Esophagus squamous epithelium (tissue), 5 donors: ENCODE data around the gene INTS4. TPM values are rescaled to one million over a fixed set of nuclear protein-coding genes. Genes with fewer than 3 reads are reported as not detected.
"Not testable (repeated sequence)": the region's sequence is repeated elsewhere in the genome, so short reads cannot be mapped to it uniquely, and the experiment has no call there.

Experiments used
- DNase-seq: peaks from one replicate; lab custom pipeline; 2025; lab: John Stamatoyannopoulos, UW
- H3K27ac ChIP-seq, 4 donors: fragments of 200-600 bp; sonication (generic); one replicate each; pipeline ENCODE4 v1.5.1; 2016 to 2019; ENCODE audit warnings: mild to moderate bottlenecking in 1 of 4
- H3K27me3 ChIP-seq, 4 donors: fragments of 200-600 bp; sonication (generic); 1 replicate in 3 of 4; 2 replicates in 1 of 4; pipeline versions ENCODE4 v1.5.1 to v1.6.0; 2017 to 2021; ENCODE audit warnings: antibody characterized with exemption in 1 of 4
- H3K36me3 ChIP-seq, 3 donors: fragments of 200-600 bp; sonication (generic); one replicate each; pipeline ENCODE4 v1.5.1; 2016 to 2019
- H3K4me1 ChIP-seq, 3 donors: fragments of 200-600 bp; sonication (generic); one replicate each; pipeline ENCODE4 v1.5.1; 2017 to 2019
- H3K4me3 ChIP-seq, 4 donors: fragments of 200-600 bp; sonication (generic); 1 replicate in 3 of 4; 2 replicates in 1 of 4; pipeline ENCODE4 v1.5.1; 2016 to 2019; ENCODE audit warnings: mild to moderate bottlenecking in 2 of 4, moderate library complexity in 1 of 4
- H3K9me3 ChIP-seq, 3 donors: fragments of 200-600 bp; sonication (generic); one replicate each; pipeline ENCODE4 v1.5.1; 2016 to 2019
- CTCF ChIP-seq, 6 experiments: fragments of 450-650 bp in 4 of 6; fragments of 200-600 bp in 2 of 6; sonication (generic) in 2 of 6; IDR thresholded peaks; one replicate each; pipeline ENCODE4 v1.5.1; 2016 to 2019; ENCODE audit warnings: antibody characterized with exemption in 6 of 6, mild to moderate bottlenecking in 4 of 6, moderate library complexity in 4 of 6
- POLR2A ChIP-seq, 4 donors: fragments of 450-650 bp; IDR thresholded peaks; one replicate each; pipeline ENCODE4 v1.6.1; 2017; ENCODE audit warnings: antibody characterized with exemption in 4 of 4, mild to moderate bottlenecking in 4 of 4, moderate library complexity in 3 of 4
- WGBS, 2 donors: methylation state at CpG; one replicate each; pipeline ENCODE4 v1.1.5; 2018; 5-methylcytosine and 5-hydroxymethylcytosine counted together
- intact Hi-C: fragments of 100-400 bp; cut with DNase I; formaldehyde crosslinking; loops from one replicate; pipeline ENCODE4 v1.15.0; 2022
- total RNA-seq, 4 donors: library from RNA; depleted of rRNA; stranded (reverse); fragments of >200 nt; gene quantifications; one replicate each; pipeline ENCODE4 v1.1.0, GENCODE V29; 2016
- donor health status: DM: yes; HTN: yes; CAD: no.

INTS4 gene
- total RNA-seq, 4 donors from 2014 or later, result 12.8 to 21.9 (median 17.9) TPM

GRCh38 chr11:77854838-77855237 lies 139.6 kb downstream of the INTS4 start:
- DNase-seq, result no peak
- 93 to 100% methylated on average over 2 of the region's 2 CpGs for WGBS, 2 donors
- H3K27ac ChIP-seq, result no peak overlapping the region
- no peaks in the 10 kb centered on the region for H3K27me3 ChIP-seq
- no peak overlapping the region for H3K4me3 ChIP-seq
- intact Hi-C loops, result no loop called here
- peaks cover 0 to 59% (median 5%) of the 10 kb centered on the region in 3 donors for H3K36me3 ChIP-seq
- peaks cover 0 to 22% (median 14%) of the 10 kb centered on the region in 3 donors for H3K9me3 ChIP-seq
- no peak for TF ChIP-seq POLR2A (IDR thresholded peaks at IDR 0.05)
- TF ChIP-seq CTCF (IDR thresholded peaks at IDR 0.05), result no peak
- H3K4me1 ChIP-seq, result no peaks in the 10 kb centered on the region

GRCh38 chr11:77851503-77851902 lies 143.0 kb downstream of the INTS4 start:
- intact Hi-C loops, result no loop called here
- Histone ChIP-seq H3K4me3 (no peak overlapping the region), H3K36me3 (peaks cover 0 to 70% (median 5%) of the 10 kb centered on the region in 3 donors), H3K27ac (no peak overlapping the region), H3K4me1 (no peaks in the 10 kb centered on the region), H3K27me3 (no peaks in the 10 kb centered on the region), H3K9me3 (peaks cover 0 to 22% (median 14%) of the 10 kb centered on the region in 3 donors)
- 67 to 78% methylated on average over 1 of the region's 1 CpG for WGBS, 2 donors
- no peak for DNase-seq
- TF ChIP-seq POLR2A (IDR thresholded peaks at IDR 0.05) (no peak), CTCF (IDR thresholded peaks at IDR 0.05) (no peak)

GRCh38 chr11:77843700-77844099 lies 150.8 kb downstream of the INTS4 start:
- H3K4me1 ChIP-seq, intact Hi-C loops, H3K27ac ChIP-seq, H3K4me3 ChIP-seq, DNase-seq, H3K27me3 ChIP-seq: not testable (repeated sequence)
- 85 to 93% methylated on average over 5 of the region's 5 CpGs for WGBS, 2 donors
- H3K36me3 ChIP-seq, result peaks cover 0 to 76% (median 3%) of the 10 kb centered on the region in 3 donors
- peaks cover 0 to 12% (median 0%) of the 10 kb centered on the region in 3 donors for H3K9me3 ChIP-seq

DNA sequence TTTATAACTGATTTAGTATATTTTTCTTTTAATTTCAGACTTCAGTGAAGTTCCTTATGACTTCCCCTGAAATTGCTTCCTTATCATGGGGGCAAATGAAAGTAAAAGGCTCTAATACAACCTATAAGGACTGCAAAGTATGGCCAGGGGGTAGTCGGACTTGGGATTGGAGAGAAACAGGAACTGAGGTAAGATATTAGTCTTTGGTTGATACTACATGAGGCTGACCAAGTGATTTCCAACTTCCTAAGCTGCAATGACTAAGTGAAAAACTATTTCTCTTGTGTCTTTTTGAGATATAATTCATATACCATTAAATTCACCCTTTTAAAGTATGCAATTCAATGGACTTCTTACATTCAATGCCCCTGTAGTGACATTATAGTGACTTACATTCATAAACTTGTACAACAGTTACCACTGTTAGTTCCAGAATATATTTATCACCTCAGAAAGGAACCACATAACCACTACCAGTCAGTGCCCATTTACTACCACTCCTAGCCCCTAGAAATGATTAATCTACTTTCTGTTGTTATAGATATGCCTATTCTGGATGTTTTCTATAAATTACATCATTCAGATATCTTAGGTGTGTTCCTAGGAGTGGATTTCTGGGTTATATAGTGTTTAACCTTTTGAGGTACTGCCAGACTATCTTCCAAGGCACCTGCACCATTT lies 151.9 kb downstream of the INTS4 start:
- peaks cover 0 to 12% (median 0%) of the 10 kb centered on the region in 3 donors for H3K9me3 ChIP-seq
- H3K4me1 ChIP-seq, result no peaks in the 10 kb centered on the region
- no peak overlapping the region for H3K4me3 ChIP-seq
- TF ChIP-seq CTCF (IDR thresholded peaks at IDR 0.05) (no peak), POLR2A (IDR thresholded peaks at IDR 0.05) (no peak)
- intact Hi-C loops, result no loop called here
- H3K36me3 ChIP-seq, result peaks cover 0 to 65% (median 3%) of the 10 kb centered on the region in 3 donors
- H3K27ac ChIP-seq, result no peak overlapping the region
- no peak for DNase-seq
- WGBS, 2 donors, result 71 to 78% methylated on average over 1 of the region's 1 CpG
- H3K27me3 ChIP-seq, result no peaks in the 10 kb centered on the region

DNA sequence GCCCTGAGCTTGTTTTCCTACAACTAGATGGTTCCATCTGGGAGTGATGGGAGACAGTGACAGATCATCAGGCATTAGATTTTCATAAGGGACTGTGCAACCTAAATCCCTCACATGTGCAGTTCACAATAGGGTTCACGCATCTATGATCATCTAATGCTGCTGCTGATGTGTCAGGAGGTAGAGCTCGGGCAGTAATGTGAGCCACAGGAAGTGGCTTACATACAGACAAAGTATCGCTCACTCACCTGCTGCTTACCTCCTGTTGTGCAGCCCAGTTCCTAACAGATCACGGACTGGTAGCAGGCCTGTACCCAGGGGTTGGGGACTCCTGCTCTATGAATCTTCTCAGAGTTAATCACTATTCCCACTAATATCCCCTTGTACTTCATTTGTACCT lies 161.2 kb downstream of the INTS4 start:
- H3K27ac ChIP-seq, result no peak overlapping the region

More for the DNA sequence above, 161.2 kb downstream of the INTS4 start:
- no peak for TF ChIP-seq POLR2A (IDR thresholded peaks at IDR 0.05)
- TF ChIP-seq CTCF (IDR thresholded peaks at IDR 0.05), result no peak
- intact Hi-C loops, result no loop called here
- Histone ChIP-seq H3K9me3 (no peaks in the 10 kb centered on the region), H3K4me3 (no peak overlapping the region), H3K36me3 (no peaks in the 10 kb centered on the region), H3K27me3 (no peaks in the 10 kb centered on the region), H3K4me1 (no peaks in the 10 kb centered on the region)
- WGBS, 2 donors, result 94% methylated on average over 4 of the region's 4 CpGs
- no peak for DNase-seq
